IgD-negative memory B cell (primary cell): ENCODE measurements around the gene PIK3CG. TPM values are rescaled to one million over a fixed set of nuclear protein-coding genes. Genes with fewer than 3 reads are reported as not detected.

Experiments used
- polyA plus RNA-seq: library from polyadenylated mRNA; unstranded; fragments of 300-500 nt; fragmentation: Illumina TruSeq; gene quantifications from one replicate; pipeline ENCODE4 v1.2.3, GENCODE V29; 2021

PIK3CG gene
- polyA plus RNA-seq, 1 donor from 2014 or later, result 27.7 TPM

Other genes with a start within 250 kb of the PIK3CG start
- gene CCDC71L, start 204.1 kb upstream of the PIK3CG start, polyA plus RNA-seq, result 5.4 TPM
- gene PRKAR2B, start 179.4 kb downstream of the PIK3CG start, polyA plus RNA-seq, result 1.1 TPM